AG09309 (cell line): ENCODE results near the gene ADIPOR2.

Experiments
- DNase-seq: peaks from one replicate; pipeline ENCODE4 v3.0.0-alpha.2; 2010; ENCODE audit warnings: low read depth
- H3K4me3 ChIP-seq: 2 replicates; pipeline ENCODE4 v1.5.1; 2011; ENCODE audit warnings: mild to moderate bottlenecking, low read depth, low read length, moderate library complexity; ENCODE audit not compliant: control insufficient read depth
- CTCF ChIP-seq: IDR thresholded peaks from 2 replicates; pipeline ENCODE4 v1.5.1; 2011; ENCODE audit warnings: mild to moderate bottlenecking, low read depth, low read length, inconsistent platforms; ENCODE audit not compliant: insufficient read depth, control insufficient read depth; ENCODE audit errors: missing control alignments

The ADIPOR2 gene

DNA sequence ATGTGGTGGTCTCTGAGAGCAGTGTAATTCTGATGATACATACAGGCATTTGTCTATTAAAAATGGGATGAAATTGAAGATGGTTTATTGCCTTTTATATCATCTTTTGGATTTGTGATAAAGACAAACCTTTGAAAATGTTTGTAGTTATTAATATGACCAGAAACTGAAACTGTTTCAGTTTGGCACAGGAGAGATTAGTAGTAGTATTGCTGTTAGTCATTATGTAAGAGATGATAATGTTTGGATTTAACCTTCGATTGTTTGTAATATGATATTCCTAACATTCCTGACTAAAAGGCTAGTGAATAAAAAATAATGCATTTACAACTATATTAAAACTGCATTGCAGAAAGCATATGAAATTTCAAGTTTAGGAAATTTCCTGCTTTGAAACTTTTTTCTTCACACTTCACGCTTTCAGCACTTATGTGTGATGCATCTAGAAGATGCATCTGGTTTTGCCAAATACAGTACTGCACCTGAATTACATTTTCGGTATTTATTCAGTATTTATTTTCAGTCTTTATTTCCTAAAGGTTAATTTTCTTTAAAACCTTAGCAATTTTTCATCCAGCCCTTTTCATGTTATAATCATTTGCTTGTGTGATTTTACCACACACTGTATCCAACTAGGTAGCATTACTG, 25.5 kb downstream of the ADIPOR2 start:
- no peak overlapping the region for H3K4me3 ChIP-seq
- DNase-seq: no peak
- TF ChIP-seq CTCF: no peak

DNA sequence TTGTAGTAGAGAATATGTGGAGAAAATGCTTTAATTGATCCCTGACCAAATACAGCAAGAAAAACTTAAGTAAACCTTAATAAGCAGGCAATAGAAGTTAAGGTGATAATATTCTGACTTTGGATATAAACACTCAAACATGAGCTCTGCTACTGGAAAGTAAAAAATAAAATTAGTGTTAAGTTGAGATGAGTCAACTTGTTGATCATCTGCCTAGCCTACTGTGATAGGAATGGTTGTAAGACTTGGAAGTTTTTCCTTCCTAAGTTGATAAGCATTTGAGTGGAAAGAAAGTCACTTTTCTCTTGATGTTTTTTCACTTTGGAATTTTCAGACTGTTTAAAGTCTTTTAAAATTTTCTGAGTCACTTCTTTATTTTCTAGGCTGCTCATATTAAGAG, 26.0 kb downstream of the ADIPOR2 start:
- TF ChIP-seq CTCF: no peak
- DNase-seq: no peak
- no peak overlapping the region for H3K4me3 ChIP-seq

DNA sequence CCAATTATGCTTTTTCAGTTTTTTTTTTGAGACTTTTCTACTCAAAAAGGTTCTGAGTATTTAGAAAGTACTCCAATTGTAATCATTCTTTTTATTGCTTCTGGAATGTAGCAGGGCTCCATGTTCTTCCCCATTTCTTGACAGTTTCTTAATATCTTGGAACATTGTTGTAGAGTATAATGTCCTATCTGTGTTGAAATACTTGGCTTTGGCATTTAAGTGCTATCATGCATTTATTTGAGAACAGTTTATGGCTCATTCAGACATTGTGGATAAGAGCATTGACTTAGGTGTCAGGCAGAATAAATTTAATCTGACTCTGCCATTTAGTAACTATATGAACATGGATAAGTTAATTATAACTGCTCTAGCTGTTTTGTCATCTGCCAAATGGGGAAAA, 28.3 kb downstream of the ADIPOR2 start:
- no peak for DNase-seq
- TF ChIP-seq CTCF: no peak
- H3K4me3 ChIP-seq: no peak overlapping the region

DNA sequence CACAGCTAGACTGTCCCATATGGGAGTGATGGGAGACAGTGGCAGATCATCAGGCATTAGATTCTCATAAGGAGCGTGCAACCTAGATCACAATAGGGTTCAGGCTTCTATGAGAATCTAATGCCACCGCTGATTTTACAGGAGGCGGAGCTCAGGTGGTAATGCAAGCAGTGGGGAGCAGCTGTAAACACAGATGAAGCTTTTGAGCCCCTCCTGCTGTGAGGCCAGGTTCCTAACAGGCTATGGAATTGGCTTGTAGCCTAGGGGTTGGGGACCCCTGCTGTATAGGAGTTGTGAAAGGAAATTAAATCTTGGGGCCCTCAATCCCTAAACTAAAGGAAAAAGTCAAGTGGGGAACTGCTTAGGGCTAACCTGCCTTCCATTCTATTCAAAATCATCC, 29.6 kb downstream of the ADIPOR2 start:
- TF ChIP-seq CTCF: no peak
- DNase-seq: no peak

GRCh38 chr12:1723721-1724120, 32.9 kb downstream of the ADIPOR2 start:
- no peak overlapping the region for H3K4me3 ChIP-seq
- no peak for TF ChIP-seq CTCF
- DNase-seq: no peak

More for the DNA sequence above, 29.6 kb downstream of the ADIPOR2 start:
- H3K4me3 ChIP-seq: no peak overlapping the region

- DNase-seq: no peak
- no peak for TF ChIP-seq CTCF
- H3K4me3 ChIP-seq: no peak overlapping the region
Observed at GRCh38 chr12:1724250-1724649, 33.4 kb downstream of the ADIPOR2 start.
